ENCODE data around the gene TIMM22. TPM values are rescaled to one million over a fixed set of nuclear protein-coding genes. Genes with fewer than 3 reads are reported as not detected.

TIMM22 gene
- total RNA-seq, 1 experiment from 2014 or later = 20.0 TPM

GRCh38 chr17:1035546-1036170 lies 38.7 kb downstream of the TIMM22 start:
- intact Hi-C loops (cut with micrococcal nuclease; ENCODE audit: unreplicated experiment) = no loop called here
- ChIA-PET CTCF (no interaction called here), POLR2A (ENCODE audit: low non-redundant PET) (no interaction called here)
- no TSS peak for BruUV-seq (replicated peaks)
- no peaks in the 10 kb centered on the region for H3K36me3 ChIP-seq (ENCODE audit: insufficient read depth, low read length, poor library complexity, severe bottlenecking)
- H3K4me1 ChIP-seq (ENCODE audit: insufficient read depth, low read length, poor library complexity, severe bottlenecking) = peaks cover 4% of the 10 kb centered on the region
- H3K27me3 ChIP-seq (replicated peaks; ENCODE audit: insufficient read depth, low read depth, low read length, poor library complexity) = no peaks in the 10 kb centered on the region
- H3K27ac ChIP-seq (ENCODE audit: low read depth, low read length, poor library complexity, severe bottlenecking) = no peak overlapping the region
- TF ChIP-seq EZH2 (IDR thresholded peaks at IDR 0.05; ENCODE audit: borderline replicate concordance, low read depth, low read length, poor library complexity, severe bottlenecking) (no peak), CTCF (conservative IDR thresholded peaks at IDR 0.05; ENCODE audit: low read depth, low read length) (no peak)
- H3K9me3 ChIP-seq (ENCODE audit: low read depth, low read length, poor library complexity, severe bottlenecking) = no peaks in the 10 kb centered on the region
- no peak for DNase-seq (ENCODE audit: low spot score)
- no peak overlapping the region for H3K4me3 ChIP-seq (ENCODE audit: low read depth, low read length, poor library complexity, severe bottlenecking)

GRCh38 chr17:1036171-1036844 lies 39.4 kb downstream of the TIMM22 start:
- Histone ChIP-seq H3K4me1 (ENCODE audit: insufficient read depth, low read length, poor library complexity, severe bottlenecking) (peaks cover 4% of the 10 kb centered on the region), H3K4me3 (ENCODE audit: low read depth, low read length, poor library complexity, severe bottlenecking) (no peak overlapping the region), H3K36me3 (ENCODE audit: insufficient read depth, low read length, poor library complexity, severe bottlenecking) (no peaks in the 10 kb centered on the region), H3K27ac (ENCODE audit: low read depth, low read length, poor library complexity, severe bottlenecking) (no peak overlapping the region), H3K9me3 (ENCODE audit: low read depth, low read length, poor library complexity, severe bottlenecking) (no peaks in the 10 kb centered on the region), H3K27me3 (replicated peaks; ENCODE audit: insufficient read depth, low read depth, low read length, poor library complexity) (no peaks in the 10 kb centered on the region)
- ChIA-PET CTCF (no interaction called here), POLR2A (ENCODE audit: low non-redundant PET) (no interaction called here)
- BruUV-seq (replicated peaks) = no TSS peak
- intact Hi-C loops (cut with micrococcal nuclease; ENCODE audit: unreplicated experiment) = no loop called here
- TF ChIP-seq EZH2 (IDR thresholded peaks at IDR 0.05; ENCODE audit: borderline replicate concordance, low read depth, low read length, poor library complexity, severe bottlenecking) (no peak), CTCF (conservative IDR thresholded peaks at IDR 0.05; ENCODE audit: low read depth, low read length) (no peak)
- no peak for DNase-seq (ENCODE audit: low spot score)

- intact Hi-C loops (cut with micrococcal nuclease; ENCODE audit: unreplicated experiment) = no loop called here
- no peak for DNase-seq (ENCODE audit: low spot score)
- H3K4me1 ChIP-seq (ENCODE audit: insufficient read depth, low read length, poor library complexity, severe bottlenecking) = peaks cover 4% of the 10 kb centered on the region
- no peaks in the 10 kb centered on the region for H3K36me3 ChIP-seq (ENCODE audit: insufficient read depth, low read length, poor library complexity, severe bottlenecking)
- ChIA-PET POLR2A (ENCODE audit: low non-redundant PET) (no interaction called here), CTCF (no interaction called here)
- BruUV-seq (replicated peaks) = no TSS peak
- no peak for TF ChIP-seq CTCF (conservative IDR thresholded peaks at IDR 0.05; ENCODE audit: low read depth, low read length)
- no peak for TF ChIP-seq EZH2 (IDR thresholded peaks at IDR 0.05; ENCODE audit: borderline replicate concordance, low read depth, low read length, poor library complexity, severe bottlenecking)
- H3K27ac ChIP-seq (ENCODE audit: low read depth, low read length, poor library complexity, severe bottlenecking) = no peak overlapping the region
- H3K27me3 ChIP-seq (replicated peaks; ENCODE audit: insufficient read depth, low read depth, low read length, poor library complexity) = no peaks in the 10 kb centered on the region
- H3K9me3 ChIP-seq (ENCODE audit: low read depth, low read length, poor library complexity, severe bottlenecking) = no peaks in the 10 kb centered on the region
- no peak overlapping the region for H3K4me3 ChIP-seq (ENCODE audit: low read depth, low read length, poor library complexity, severe bottlenecking)
Observed at GRCh38 chr17:1036845-1037237, 39.9 kb downstream of the TIMM22 start.

All from A673 (cell line).